SU-DHL-6 (cell line): Measurements from ENCODE around the gene TYW1B.

Experiments used
- EZH2phosphoT487 ChIP-seq: fragments of 200-600 bp; sonication (generic), shearing (Covaris generic); conservative IDR thresholded peaks from 2 replicates; pipeline ENCODE4 v1.6.1; 2018; ENCODE audit warnings: mild to moderate bottlenecking, antibody characterized with exemption, low read length, moderate library complexity, mixed read lengths
- TF ChIP-seq, protein P1 (sequence below): fragments of 200-600 bp; sonication (generic); IDR thresholded peaks from one replicate; pipeline ENCODE4 v1.5.1; 2017; ENCODE audit warnings: antibody characterized with exemption, mild to moderate bottlenecking, low read length, moderate library complexity; ENCODE audit not compliant: insufficient read depth, poor library complexity, severe bottlenecking

DNA sequence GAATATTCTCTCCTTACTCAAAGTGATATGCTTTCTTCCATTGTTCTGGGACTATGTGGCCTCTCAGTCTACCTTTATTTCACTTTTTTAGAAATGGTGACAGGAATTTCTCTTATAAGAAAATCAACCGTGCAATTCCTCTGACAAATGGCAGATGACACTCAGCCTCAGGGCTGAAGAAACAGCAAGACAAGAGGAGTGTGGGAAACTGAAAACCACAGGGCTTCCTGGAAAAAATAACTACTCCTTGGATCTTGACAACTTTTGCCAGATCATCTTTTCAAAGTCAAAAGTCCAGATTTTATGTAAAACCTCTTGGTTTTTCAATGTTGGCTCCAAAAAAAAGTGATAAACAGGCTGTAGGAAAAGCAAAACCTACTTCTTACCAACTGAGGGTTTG lies 121.5 kb downstream of the TYW1B start:
- TF ChIP-seq, protein P1, sequence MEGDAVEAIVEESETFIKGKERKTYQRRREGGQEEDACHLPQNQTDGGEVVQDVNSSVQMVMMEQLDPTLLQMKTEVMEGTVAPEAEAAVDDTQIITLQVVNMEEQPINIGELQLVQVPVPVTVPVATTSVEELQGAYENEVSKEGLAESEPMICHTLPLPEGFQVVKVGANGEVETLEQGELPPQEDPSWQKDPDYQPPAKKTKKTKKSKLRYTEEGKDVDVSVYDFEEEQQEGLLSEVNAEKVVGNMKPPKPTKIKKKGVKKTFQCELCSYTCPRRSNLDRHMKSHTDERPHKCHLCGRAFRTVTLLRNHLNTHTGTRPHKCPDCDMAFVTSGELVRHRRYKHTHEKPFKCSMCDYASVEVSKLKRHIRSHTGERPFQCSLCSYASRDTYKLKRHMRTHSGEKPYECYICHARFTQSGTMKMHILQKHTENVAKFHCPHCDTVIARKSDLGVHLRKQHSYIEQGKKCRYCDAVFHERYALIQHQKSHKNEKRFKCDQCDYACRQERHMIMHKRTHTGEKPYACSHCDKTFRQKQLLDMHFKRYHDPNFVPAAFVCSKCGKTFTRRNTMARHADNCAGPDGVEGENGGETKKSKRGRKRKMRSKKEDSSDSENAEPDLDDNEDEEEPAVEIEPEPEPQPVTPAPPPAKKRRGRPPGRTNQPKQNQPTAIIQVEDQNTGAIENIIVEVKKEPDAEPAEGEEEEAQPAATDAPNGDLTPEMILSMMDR: no peak
- no peak for TF ChIP-seq EZH2phosphoT487
